Transverse colon (tissue), 4 donors: ENCODE measurements around the gene WDR5. TPM values are rescaled to one million over a fixed set of nuclear protein-coding genes. Genes with fewer than 3 reads are reported as not detected.

Experiments used
- DNase-seq: peaks from one replicate; pipeline ENCODE4 v3.0.0-alpha.2; 2019
- H3K27ac ChIP-seq, 4 donors: fragments of 200-600 bp; sonication (generic); 2 replicates each; pipeline ENCODE4 v1.5.1; 2016 to 2018; ENCODE audit warnings: inconsistent platforms in 4 of 4
- H3K27me3 ChIP-seq: fragments of 200-600 bp; sonication (generic); 2 replicates; pipeline ENCODE4 v1.5.1; 2017; ENCODE audit warnings: inconsistent platforms
- H3K36me3 ChIP-seq, 4 donors: fragments of 200-600 bp; sonication (generic); 2 replicates each; pipeline ENCODE4 v1.5.1; 2017 to 2019; ENCODE audit warnings: inconsistent platforms in 4 of 4
- H3K4me1 ChIP-seq, 4 donors: fragments of 200-600 bp; sonication (generic); 2 replicates each; pipeline ENCODE4 v1.5.1; 2017 to 2020; ENCODE audit warnings: inconsistent platforms in 4 of 4
- H3K4me3 ChIP-seq, 4 donors: fragments of 200-600 bp; sonication (generic); 1 replicate in 1 of 4; 2 replicates in 3 of 4; pipeline versions ENCODE4 v1.5.1 to v1.6.1; 2017 to 2019; ENCODE audit warnings: inconsistent platforms in 4 of 4
- H3K9me3 ChIP-seq, 2 donors: fragments of 200-600 bp; sonication (generic); 2 replicates each; pipeline ENCODE4 v1.5.1; 2017 to 2019; ENCODE audit warnings: inconsistent platforms in 2 of 2
- CTCF ChIP-seq, 5 experiments: fragments of 200-600 bp in 3 of 5; fragments of 450-650 bp in 2 of 5; sonication (generic) in 3 of 5; IDR thresholded peaks; 1 replicate in 2 of 5; 2 replicates in 3 of 5; pipeline ENCODE4 v1.5.1; 2016 to 2017; ENCODE audit warnings: antibody characterized with exemption in 5 of 5, inconsistent platforms in 3 of 5, mild to moderate bottlenecking in 2 of 5, moderate library complexity in 1 of 5
- EP300 ChIP-seq: sonication (generic); formaldehyde crosslinking; IDR thresholded peaks from one replicate; pipeline ENCODE4 v1.6.1; 2017; ENCODE audit warnings: antibody characterized with exemption, low read depth
- POLR2A ChIP-seq: fragments of 450-650 bp; IDR thresholded peaks from one replicate; pipeline ENCODE4 v1.6.1; 2016; ENCODE audit warnings: antibody characterized with exemption, mild to moderate bottlenecking, moderate library complexity
- WGBS, 2 donors: methylation state at CpG; one replicate each; pipeline ENCODE4 v1.1.5; 2018; ENCODE audit warnings: low coverage in 1 of 2; 5-methylcytosine and 5-hydroxymethylcytosine counted together
- in situ Hi-C, 4 donors: fragments of 200-750 bp; cut with MboI; loops; one replicate each; pipeline versions ENCODE4 v1.15.0 to v1.15.1; 2017; ENCODE audit warnings: low sequenced_read_pairs in 3 of 4, low pct_ligation_motif_present in 1 of 4, low pct_unique_long_range_greater_than_20kb in 1 of 4
- intact Hi-C: fragments of 100-400 bp; cut with DNase I; formaldehyde crosslinking; loops from one replicate; pipeline ENCODE4 v1.15.1; 2023; ENCODE audit warnings: low total_unique reads
- small RNA-seq, 4 donors: library from RNA; depleted of rRNA; stranded (forward); fragments of <200 nt; gene quantifications; one replicate each; pipeline ENCODE3, GENCODE V24; 2016
- total RNA-seq, 4 donors: library from RNA; depleted of rRNA; stranded (reverse); fragments of >200 nt; gene quantifications; one replicate each; pipeline ENCODE4 v1.1.0, GENCODE V29; 2016

The WDR5 gene
- total RNA-seq, 4 donors from 2014 or later, result 8.2 to 95.7 (median 16.3) TPM

- TF ChIP-seq POLR2A, result no peak
- TF ChIP-seq CTCF (IDR thresholded peaks at IDR 0.05), result no peak
- no peak for TF ChIP-seq EP300
- in situ Hi-C loops, result no loop called here
Measured at GRCh38 chr9:134208981-134209725, 73.3 kb downstream of the WDR5 start.

More at GRCh38 chr9:134208981-134209725, 73.3 kb downstream of the WDR5 start:
- no peak overlapping the region for H3K4me3 ChIP-seq
- H3K27me3 ChIP-seq, result no peaks in the 10 kb centered on the region
- H3K4me1 ChIP-seq, result peaks cover 0 to 9% (median 9%) of the 10 kb centered on the region in 4 donors
- intact Hi-C loops, result no loop called here
- no peaks in the 10 kb centered on the region for H3K36me3 ChIP-seq
- WGBS, 2 donors, result 87 to 88% methylated on average over 6 to 20 of the region's 20 CpGs
- no peaks in the 10 kb centered on the region for H3K9me3 ChIP-seq
- H3K27ac ChIP-seq, result no peak overlapping the region
- no peak for DNase-seq

Small RNA genes lying within 50 kb of the gene (small RNA-seq; reads per million reads assigned to genes)
- gene RNU6ATAC, result 0 to 6.1 (median 0.71) reads per million in 4 donors

Other genes with a start within 250 kb of the WDR5 start
- gene VAV2, start 143.8 kb upstream of the WDR5 start, total RNA-seq, result 10 to 100 TPM in 3 of 4 donors, 1 to 10 TPM in 1; 8.2 to 52.4 (median 24.5) TPM
- gene BRD3OS, start 110.6 kb upstream of the WDR5 start, total RNA-seq, result 1 to 10 TPM; 3.2 to 6.6 (median 4.4) TPM
- 10 to 100 TPM; 14.5 to 21.3 (median 17.2) TPM for gene BRD3, start 68.1 kb upstream of the WDR5 start, total RNA-seq
- gene RNU6ATAC, start 28.5 kb downstream of the WDR5 start, total RNA-seq, result not detected
- gene RXRA, start 190.4 kb downstream of the WDR5 start, total RNA-seq, result 10 to 100 TPM; 27.3 to 70.5 (median 58.6) TPM